ENCODE results near the gene XKR3. TPM values are rescaled to one million over a fixed set of nuclear protein-coding genes. Genes with fewer than 3 reads are reported as not detected.

XKR3 gene
- total RNA-seq, 1 experiment from 2014 or later = not detected

GRCh38 chr22:16806401-16806800 lies 18.8 kb downstream of the XKR3 start:
- H3K4ac ChIP-seq (ENCODE audit: low read depth, low read length) = no peak overlapping the region
- H3K27me3 Mint-ChIP-seq (ENCODE audit: low read depth) = no peaks in the 10 kb centered on the region
- no peaks in the 10 kb centered on the region for H3K27me3 ChIP-seq (ENCODE audit: insufficient read depth, low read length)
- no CpG with 5 or more reads among the region's 5 CpGs for WGBS (ENCODE audit: extremely low coverage, insufficient read length, low lambda C conversion rate)
- TF ChIP-seq CTCF (conservative IDR thresholded peaks at IDR 0.05) = no peak
- DNase-seq = peak; percentile 35
- no peaks in the 10 kb centered on the region for H3K9me3 ChIP-seq (ENCODE audit: control insufficient read depth, low read depth, low read length)
- H3K9ac ChIP-seq (ENCODE audit: extremely low read depth, insufficient read length, low read length) = no peak overlapping the region
- no peak overlapping the region for H3K56ac ChIP-seq (ENCODE audit: insufficient read length, low read depth, low read length)
- H4K91ac ChIP-seq (ENCODE audit: insufficient read length, low read depth, low read length) = no peak overlapping the region
- no peak overlapping the region for H3K23ac ChIP-seq (ENCODE audit: insufficient read length, low read depth, low read length)
- H3K27ac Mint-ChIP-seq = peak overlapping the region in 1 of 3 experiments; percentile 65; a peak in 2 of 7 replicates
- H4K5ac ChIP-seq (ENCODE audit: insufficient read length, low read depth, low read length) = no peak overlapping the region
- H3K36me3 Mint-ChIP-seq (ENCODE audit: insufficient read depth in 1 of 3, low read depth in 3 of 3) = peaks cover 0 to 1% (median 0%) of the 10 kb centered on the region in 3 experiments; a peak in 1 of 7 replicates
- peaks cover 7 to 54% of the 10 kb centered on the region in 2 experiments; a peak in 3 of 4 replicates for H3K4me1 Mint-ChIP-seq
- H4K8ac ChIP-seq (replicated peaks; ENCODE audit: insufficient read length, low read depth, low read length) = no peak overlapping the region
- H3K14ac ChIP-seq (ENCODE audit: insufficient read depth, low read length) = no peak overlapping the region
- H3K27ac ChIP-seq (ENCODE audit: insufficient read length, low read depth, low read length) = no peak overlapping the region
- H2BK120ac ChIP-seq (ENCODE audit: low read depth, low read length, poor library complexity, severe bottlenecking) = no peak overlapping the region
- no peaks in the 10 kb centered on the region for H4K20me1 ChIP-seq (ENCODE audit: control insufficient read depth, insufficient read depth, insufficient read length)
- H3K23me2 ChIP-seq (ENCODE audit: insufficient read length, low read depth, low read length, poor library complexity, severe bottlenecking) = no peaks in the 10 kb centered on the region
- no peak overlapping the region for H2BK5ac ChIP-seq (ENCODE audit: insufficient read length, low read length)
- H3K4me3 Mint-ChIP-seq = no peak overlapping the region
- no peak overlapping the region for H2AFZ ChIP-seq (ENCODE audit: low read length)
- H2BK15ac ChIP-seq (ENCODE audit: low read depth, low read length) = no peak overlapping the region
- H3K9me3 Mint-ChIP-seq = peaks cover 61 to 75% of the 10 kb centered on the region in 2 experiments
- H3K4me1 ChIP-seq (ENCODE audit: insufficient read depth, low read length) = peaks cover 8% of the 10 kb centered on the region; the same call in 1 of the 2 replicates
- H3K4me2 ChIP-seq (ENCODE audit: insufficient read depth, insufficient read length, low read length) = no peak overlapping the region
- no peak overlapping the region for H2AK5ac ChIP-seq (ENCODE audit: insufficient read length, low read length)
- no peak overlapping the region for H2BK12ac ChIP-seq (ENCODE audit: insufficient read length, low read depth, low read length)
- no peak overlapping the region for H2BK20ac ChIP-seq (ENCODE audit: low read depth, low read length, poor library complexity, severe bottlenecking)
- H3T11ph ChIP-seq (ENCODE audit: low read length) = no peak overlapping the region
- H3K79me1 ChIP-seq (ENCODE audit: insufficient read depth, low read depth, low read length, poor library complexity, severe bottlenecking) = no peaks in the 10 kb centered on the region
- H3K79me2 ChIP-seq (ENCODE audit: insufficient read depth, low read length) = no peaks in the 10 kb centered on the region
- no peak overlapping the region for H3K18ac ChIP-seq (ENCODE audit: insufficient read length, low read depth, low read length)

Measured in H9 (cell line).